ENCODE data around the gene ANKH. TPM values are rescaled to one million over a fixed set of nuclear protein-coding genes. Genes with fewer than 3 reads are reported as not detected.

ANKH gene
- polyA plus RNA-seq, 1 donor (not counting 4 experiments of a cell fraction or from before 2014, with no cell fraction given), result 13.8 TPM

- dilution Hi-C loops (cut with MboI; ENCODE audit: extremely low pct_ligation_motif_present, low sequenced_read_pairs), result no loop called here
- H3K27ac ChIP-seq (ENCODE audit: control insufficient read depth, insufficient read depth, low read length), result no peak overlapping the region
- FAIRE-seq, result no peak
- H4K20me1 ChIP-seq (ENCODE audit: control insufficient read depth, extremely low read depth, insufficient read depth, low read length), result no peaks in the 10 kb centered on the region
- no peak overlapping the region for H2AFZ ChIP-seq (ENCODE audit: control insufficient read depth, low read length)
- no peaks in the 10 kb centered on the region for H3K9me3 ChIP-seq (ENCODE audit: control insufficient read depth, low read depth, low read length)
- no peak overlapping the region for H3K4me2 ChIP-seq (ENCODE audit: control insufficient read depth, extremely low read depth, insufficient read depth, low read depth, low read length)
- no peaks in the 10 kb centered on the region for H3K27me3 ChIP-seq (ENCODE audit: control insufficient read depth, extremely low read depth, insufficient read depth, low read length)
- no peaks in the 10 kb centered on the region for H3K36me3 ChIP-seq (ENCODE audit: control insufficient read depth in 2 of 2, extremely low read depth in 1 of 2, insufficient read depth in 2 of 2, low read length in 2 of 2)
- no peak for TF ChIP-seq CTCF (optimal IDR thresholded peaks at IDR 0.05 in 1 of 3, IDR thresholded peaks at IDR 0.05 in 1 of 3, conservative IDR thresholded peaks at IDR 0.05 in 1 of 3; ENCODE audit: extremely low read depth in 1 of 3, insufficient read depth in 2 of 3, low read length in 3 of 3)
- TF ChIP-seq EZH2 (IDR thresholded peaks at IDR 0.05; ENCODE audit: low read length), result no peak
- no peaks in the 10 kb centered on the region for H3K4me1 ChIP-seq (ENCODE audit: control insufficient read depth, extremely low read depth, insufficient read depth, low read length)
- no peak overlapping the region for H3K4me3 ChIP-seq (ENCODE audit: control insufficient read depth in 2 of 3, extremely low read depth in 1 of 3, insufficient read depth in 2 of 3, low read depth in 1 of 3, low read length in 3 of 3)
- no peak for DNase-seq (ENCODE audit: low read depth, low spot score)
- no peaks in the 10 kb centered on the region for H3K79me2 ChIP-seq (ENCODE audit: control insufficient read depth, insufficient read depth, low read length)
- H3K9ac ChIP-seq (ENCODE audit: control insufficient read depth, extremely low read depth, insufficient read depth, low read length), result no peak overlapping the region
- H3K9me1 ChIP-seq (ENCODE audit: control insufficient read depth, extremely low read depth, insufficient read depth, low read length), result no peaks in the 10 kb centered on the region
Measured at GRCh38 chr5:14894748-14895147, 23.2 kb upstream of the ANKH start.

- dilution Hi-C loops (cut with MboI; ENCODE audit: extremely low pct_ligation_motif_present, low sequenced_read_pairs), result no loop called here
- no peak overlapping the region for H3K4me2 ChIP-seq (ENCODE audit: control insufficient read depth, extremely low read depth, insufficient read depth, low read depth, low read length)
- no peak for FAIRE-seq
Measured at GRCh38 chr5:14893381-14893780, 21.8 kb upstream of the ANKH start.

More at GRCh38 chr5:14893381-14893780, 21.8 kb upstream of the ANKH start:
- Histone ChIP-seq H3K4me1 (ENCODE audit: control insufficient read depth, extremely low read depth, insufficient read depth, low read length) (no peaks in the 10 kb centered on the region), H3K27ac (ENCODE audit: control insufficient read depth, insufficient read depth, low read length) (no peak overlapping the region), H3K9me3 (ENCODE audit: control insufficient read depth, low read depth, low read length) (no peaks in the 10 kb centered on the region), H3K9me1 (ENCODE audit: control insufficient read depth, extremely low read depth, insufficient read depth, low read length) (no peaks in the 10 kb centered on the region), H2AFZ (ENCODE audit: control insufficient read depth, low read length) (no peak overlapping the region), H3K36me3 (ENCODE audit: control insufficient read depth in 2 of 2, extremely low read depth in 1 of 2, insufficient read depth in 2 of 2, low read length in 2 of 2) (no peaks in the 10 kb centered on the region), H3K9ac (ENCODE audit: control insufficient read depth, extremely low read depth, insufficient read depth, low read length) (no peak overlapping the region), H3K79me2 (ENCODE audit: control insufficient read depth, insufficient read depth, low read length) (no peaks in the 10 kb centered on the region), H3K27me3 (ENCODE audit: control insufficient read depth, extremely low read depth, insufficient read depth, low read length) (no peaks in the 10 kb centered on the region), H3K4me3 (ENCODE audit: control insufficient read depth in 2 of 3, extremely low read depth in 1 of 3, insufficient read depth in 2 of 3, low read depth in 1 of 3, low read length in 3 of 3) (no peak overlapping the region), H4K20me1 (ENCODE audit: control insufficient read depth, extremely low read depth, insufficient read depth, low read length) (no peaks in the 10 kb centered on the region)
- no peak for DNase-seq (ENCODE audit: low read depth, low spot score)
- no peak for TF ChIP-seq EZH2 (IDR thresholded peaks at IDR 0.05; ENCODE audit: low read length)
- TF ChIP-seq CTCF (optimal IDR thresholded peaks at IDR 0.05 in 1 of 3, IDR thresholded peaks at IDR 0.05 in 1 of 3, conservative IDR thresholded peaks at IDR 0.05 in 1 of 3; ENCODE audit: extremely low read depth in 1 of 3, insufficient read depth in 2 of 3, low read length in 3 of 3), result no peak
